HG03575 (cell line): ENCODE results near the gene HIVEP3.

Source experiments
- ATAC-seq: cut with Tn5 transposase; IDR thresholded peaks from one replicate; pipeline ENCODE4 v1.9.1; 2021; ENCODE audit not compliant: unreplicated experiment, insufficient number of reproducible peaks, low FRiP score; ENCODE audit errors: extremely low read depth

The HIVEP3 gene

DNA sequence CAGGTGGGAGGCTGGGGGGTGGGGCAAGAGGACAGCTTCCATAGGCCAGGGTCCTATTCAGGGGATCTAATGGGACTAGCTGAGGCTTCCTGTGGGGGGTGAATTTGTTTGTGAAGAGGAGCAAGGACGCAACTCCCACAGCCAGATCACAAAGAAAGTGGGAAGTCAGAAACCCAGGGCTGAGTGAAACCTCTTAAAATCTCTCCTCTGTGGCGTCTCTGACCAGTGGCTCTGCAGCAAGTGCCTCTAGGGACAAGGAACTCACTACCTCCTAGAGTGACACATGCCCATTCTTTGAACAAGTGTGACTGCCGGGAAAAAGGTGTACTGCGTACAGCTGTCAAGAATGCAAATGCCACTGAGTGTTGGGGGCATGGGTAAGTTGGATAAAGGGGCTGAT lies 187.9 kb downstream of the HIVEP3 start:
- ATAC-seq: no peak

DNA sequence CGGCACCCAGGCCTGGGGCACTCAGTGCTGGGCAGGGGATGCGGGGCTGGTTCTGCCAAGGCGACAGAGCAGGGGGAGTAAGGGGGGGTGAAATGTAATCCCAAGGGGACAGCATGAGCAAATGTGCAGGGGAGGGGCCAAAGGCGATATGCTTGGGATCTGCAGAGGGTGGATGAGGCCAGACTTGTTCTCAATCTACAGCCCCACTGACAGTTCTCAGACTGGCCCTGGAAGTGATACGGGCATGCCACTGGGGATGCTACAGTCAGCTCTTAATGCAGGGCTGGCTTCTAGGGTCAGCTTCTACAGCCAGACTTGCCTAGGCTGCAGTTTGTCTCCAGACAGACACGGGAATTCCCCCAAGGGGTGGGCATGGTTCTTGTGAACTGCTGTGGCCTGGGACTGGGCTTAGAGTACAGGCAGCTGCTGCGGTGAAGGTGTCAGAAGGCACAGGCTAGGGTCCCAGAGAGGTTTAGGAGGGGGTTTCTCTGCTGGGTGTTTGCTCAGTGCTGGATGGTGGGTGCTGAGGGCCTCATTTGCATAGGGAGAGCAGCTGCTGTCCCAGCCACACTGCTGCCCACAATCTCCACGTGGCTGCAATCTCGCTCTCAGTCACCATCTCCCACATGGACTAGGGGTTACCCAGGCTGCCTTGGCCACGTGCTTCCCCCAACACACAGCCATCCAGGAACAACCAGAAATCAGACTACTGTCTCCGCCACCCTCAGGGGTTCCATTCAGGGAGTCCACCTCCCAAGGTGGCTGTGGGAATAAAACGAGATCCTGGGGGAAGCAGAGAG lies 190.1 kb downstream of the HIVEP3 start:
- peak; percentile 66 for ATAC-seq

DNA sequence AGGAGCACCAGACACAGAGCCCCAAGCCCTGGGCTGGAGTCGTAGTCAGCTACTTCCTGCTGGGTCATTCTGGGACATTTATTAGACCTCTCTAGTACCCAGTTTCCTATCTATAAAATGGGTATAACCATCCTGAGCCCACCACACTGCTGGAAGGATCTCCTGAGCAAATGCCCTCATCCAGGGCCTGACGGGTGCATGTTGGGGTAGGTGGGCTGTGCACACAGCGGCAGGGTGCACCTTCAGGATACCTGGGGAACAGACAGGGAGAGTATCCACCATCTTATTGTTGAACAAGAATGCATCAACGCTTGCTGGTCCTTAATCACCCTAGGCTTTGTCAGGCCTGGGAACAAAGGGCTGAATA lies 191.0 kb downstream of the HIVEP3 start:
- ATAC-seq: no peak

DNA sequence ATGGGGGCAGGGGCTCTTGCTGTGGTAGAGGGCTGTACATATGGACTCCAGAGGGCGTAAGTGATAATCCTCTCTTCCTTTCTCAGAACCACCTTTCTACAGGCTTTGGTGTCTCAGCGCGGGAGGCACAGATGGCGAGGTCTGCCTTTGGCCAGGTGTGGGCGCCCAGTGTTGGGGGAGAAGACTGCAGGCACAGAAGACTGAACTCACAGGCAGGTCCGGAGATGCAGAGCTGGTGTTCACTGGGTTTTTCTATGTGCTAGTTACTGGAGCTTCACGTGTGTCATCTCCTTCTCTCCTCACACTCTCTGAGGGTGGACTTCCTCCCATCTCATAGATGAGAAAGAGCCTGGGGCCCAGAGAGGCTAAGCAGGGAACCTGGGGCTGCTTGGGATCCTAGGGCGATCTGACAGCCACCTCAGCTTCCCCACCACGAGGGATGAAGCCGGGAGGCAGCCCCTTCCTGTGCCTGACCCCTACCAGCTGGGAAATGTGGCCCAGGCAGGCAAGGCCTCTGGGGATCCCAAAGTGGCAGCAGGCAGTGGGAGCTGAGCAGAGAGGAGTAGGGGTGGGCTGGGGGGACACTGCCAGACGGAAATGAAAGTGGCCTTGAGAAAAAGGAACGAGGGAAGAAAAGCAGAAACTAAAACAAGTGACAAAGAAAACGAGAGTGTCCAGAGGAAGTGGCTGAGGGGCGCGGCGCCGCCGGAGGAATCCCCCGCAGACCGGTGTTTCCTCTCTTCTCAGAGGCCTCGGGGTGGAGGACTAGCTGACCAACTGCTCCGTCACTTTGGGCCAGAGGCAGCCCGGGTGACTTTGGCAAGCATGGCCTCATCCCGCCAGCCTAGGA lies 191.6 kb downstream of the HIVEP3 start:
- no peak for ATAC-seq

DNA sequence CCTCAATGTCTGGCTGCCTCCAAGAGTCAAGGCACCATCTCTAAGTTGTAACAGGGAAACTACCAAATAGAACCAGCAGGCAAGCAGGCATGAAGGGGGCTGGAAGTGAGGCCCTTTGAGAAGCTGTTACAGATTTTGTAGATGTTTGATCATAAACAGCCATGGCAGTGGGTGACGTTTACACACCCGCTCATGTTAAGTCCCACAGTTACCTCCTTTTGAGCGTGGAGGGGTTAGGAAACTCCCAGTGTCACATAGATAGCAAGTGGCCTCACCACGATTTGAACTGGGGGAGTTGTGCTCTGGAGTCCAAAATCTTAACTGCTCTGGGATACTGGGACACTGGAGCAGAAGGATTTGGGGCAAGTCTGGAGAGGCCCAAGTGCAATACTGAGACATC lies 192.4 kb downstream of the HIVEP3 start:
- no peak for ATAC-seq

DNA sequence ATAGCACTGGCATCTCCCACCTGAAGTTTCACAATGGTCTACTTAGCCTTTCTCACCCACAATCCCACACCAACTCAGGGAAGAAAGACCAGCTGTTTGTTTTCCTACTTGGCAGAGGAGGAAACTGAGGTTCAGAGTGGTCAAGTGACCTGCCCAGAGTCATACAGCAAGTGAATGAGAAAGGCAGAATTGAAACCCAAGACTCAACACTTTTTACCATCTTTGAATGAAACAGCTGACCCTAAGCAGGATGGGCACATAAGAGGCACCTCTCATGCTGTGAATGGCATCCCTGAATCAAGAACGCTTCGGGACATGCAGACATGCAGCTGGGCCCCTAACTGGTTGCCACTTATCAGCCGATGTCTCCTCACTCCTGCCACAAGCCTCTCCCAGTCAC lies 193.8 kb downstream of the HIVEP3 start:
- no peak for ATAC-seq

DNA sequence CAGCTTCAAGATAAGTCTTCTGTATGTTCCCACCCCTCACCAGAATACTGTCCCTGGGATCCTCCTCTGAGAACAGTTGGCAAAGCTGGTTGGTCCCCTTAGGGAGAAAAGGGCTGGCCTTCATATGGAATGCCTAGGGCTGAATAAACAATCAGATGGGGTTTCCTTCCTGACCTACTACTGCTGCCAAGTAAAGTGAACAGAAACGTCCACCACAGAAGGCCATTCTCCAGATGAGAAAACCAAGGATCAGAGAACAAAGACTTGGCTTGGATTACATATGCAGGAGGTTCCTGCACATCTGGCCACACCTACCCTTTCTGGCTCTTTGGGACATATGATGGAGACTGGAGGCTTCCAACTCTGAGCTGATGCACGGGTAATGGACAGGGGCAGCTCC lies 194.5 kb downstream of the HIVEP3 start:
- ATAC-seq: no peak

DNA sequence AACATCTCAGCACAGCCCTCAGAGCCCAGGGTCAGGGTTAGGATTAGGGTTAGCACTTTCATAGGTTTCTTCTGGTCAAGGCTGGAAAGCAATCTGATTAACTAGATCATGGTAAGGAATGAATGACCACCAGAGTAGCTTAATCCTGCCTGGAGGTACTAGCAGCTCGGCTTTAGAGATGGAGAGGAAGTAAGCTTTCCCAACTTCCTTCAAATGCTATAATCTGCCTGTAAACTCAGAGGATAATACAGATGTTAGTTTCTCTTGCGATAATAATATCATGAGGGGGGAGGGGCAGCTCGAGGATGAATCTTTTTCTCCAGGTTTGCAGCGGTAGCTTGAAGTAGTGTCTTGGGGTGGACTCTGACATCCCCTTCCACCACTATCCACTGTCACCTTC lies 194.9 kb downstream of the HIVEP3 start:
- ATAC-seq: no peak

DNA sequence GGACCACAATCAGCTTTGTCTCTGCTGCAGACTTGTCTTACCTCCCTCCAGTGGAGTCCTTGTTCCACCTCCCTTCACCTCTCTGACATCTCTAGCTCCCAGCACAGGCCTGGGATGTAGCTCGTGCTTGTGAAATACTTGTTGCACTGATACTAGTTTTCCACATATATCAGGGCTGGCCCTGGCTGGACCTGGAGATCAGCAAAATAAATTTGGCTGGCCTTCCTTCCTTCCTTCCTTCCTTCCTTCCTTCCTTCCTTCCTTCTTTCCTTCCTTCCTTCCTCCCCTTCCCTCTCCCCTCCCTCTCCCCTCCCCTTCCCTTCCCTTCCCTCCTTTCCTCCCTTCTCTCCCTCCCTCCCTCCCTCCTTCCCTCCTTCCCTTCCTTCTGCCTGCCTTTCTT lies 196.5 kb downstream of the HIVEP3 start:
- no peak for ATAC-seq

DNA sequence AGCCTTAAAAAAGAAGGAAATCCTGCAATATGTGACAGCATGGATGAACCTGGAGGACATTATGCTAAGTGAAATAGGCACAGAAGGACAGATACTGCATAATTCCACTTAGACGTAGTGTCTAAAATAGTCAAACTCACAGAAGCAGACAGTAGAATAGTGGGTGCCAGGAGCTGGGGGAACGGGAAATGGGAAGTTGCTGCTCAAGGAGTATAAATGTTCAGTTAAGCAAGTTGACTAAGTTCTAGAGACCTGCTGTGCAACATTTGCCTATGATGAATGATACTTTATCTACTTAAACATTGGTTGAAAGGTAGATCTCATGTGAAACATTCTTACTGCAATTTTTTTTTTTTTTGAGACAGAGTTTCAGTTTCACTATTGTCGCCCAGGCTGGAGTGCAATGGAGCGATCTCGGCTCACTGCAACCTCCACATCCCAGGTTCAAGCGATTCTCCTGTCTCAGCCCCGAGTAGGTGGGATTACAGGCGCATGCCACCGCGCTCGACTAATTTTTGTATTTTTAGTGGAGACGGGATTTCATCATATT lies 197.8 kb downstream of the HIVEP3 start:
- no peak for ATAC-seq

DNA sequence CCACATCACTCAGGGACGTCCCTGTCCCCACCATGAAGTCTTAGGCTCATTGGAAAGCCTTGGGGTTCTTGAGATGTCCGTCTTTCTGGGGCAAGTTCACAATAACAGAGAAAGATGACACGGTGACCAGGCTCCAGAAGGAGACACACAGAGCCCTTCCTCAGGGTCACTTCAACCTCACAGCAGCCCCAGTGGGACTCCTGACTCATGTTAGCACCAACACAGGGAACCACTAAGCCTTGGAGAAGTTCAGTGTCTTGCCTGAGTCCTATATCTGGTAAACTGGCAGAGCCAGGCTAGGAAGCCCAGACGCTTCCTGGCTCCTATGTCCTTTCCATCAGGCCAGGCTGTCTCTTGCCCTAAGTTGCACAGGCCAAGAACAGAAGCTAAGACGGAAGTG lies 199.1 kb downstream of the HIVEP3 start:
- ATAC-seq: no peak

DNA sequence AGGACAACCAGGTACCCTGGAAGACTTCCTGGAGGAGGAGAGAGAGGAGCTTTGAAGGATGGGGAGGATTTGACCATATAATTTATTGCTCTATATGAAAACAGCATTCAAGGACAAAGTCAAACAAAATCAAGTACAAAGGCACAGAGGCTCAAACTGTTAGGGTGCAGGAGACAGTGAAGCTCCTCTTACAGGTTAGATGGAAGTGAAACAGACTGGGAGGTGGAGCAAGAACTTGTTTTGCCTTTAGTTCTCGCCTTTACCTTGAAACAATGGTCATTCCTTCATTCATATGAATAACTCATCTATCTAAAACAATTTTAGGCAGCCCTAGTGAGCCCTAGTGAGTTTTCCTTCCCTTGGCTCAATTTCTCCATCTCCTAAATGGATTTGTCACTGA lies 199.6 kb downstream of the HIVEP3 start:
- no peak for ATAC-seq

DNA sequence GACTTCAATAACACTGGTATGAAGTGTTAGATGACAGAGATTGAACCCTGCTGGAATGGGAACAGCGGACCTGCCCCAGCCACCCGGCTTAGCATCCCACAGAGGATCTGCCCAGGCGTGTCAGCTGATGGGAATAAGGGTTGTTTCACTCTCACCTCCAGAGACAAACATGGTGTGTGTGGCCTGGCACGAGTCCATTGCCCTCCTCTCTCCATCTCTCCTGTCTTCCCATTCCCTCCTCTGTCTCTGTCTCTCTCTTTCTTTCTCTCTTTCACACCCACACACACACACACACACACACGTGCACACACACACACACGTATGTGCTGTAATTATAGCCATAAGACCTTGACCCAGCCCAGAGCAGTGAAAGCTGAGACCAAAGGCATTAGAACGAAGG lies 200.2 kb downstream of the HIVEP3 start:
- no peak for ATAC-seq

DNA sequence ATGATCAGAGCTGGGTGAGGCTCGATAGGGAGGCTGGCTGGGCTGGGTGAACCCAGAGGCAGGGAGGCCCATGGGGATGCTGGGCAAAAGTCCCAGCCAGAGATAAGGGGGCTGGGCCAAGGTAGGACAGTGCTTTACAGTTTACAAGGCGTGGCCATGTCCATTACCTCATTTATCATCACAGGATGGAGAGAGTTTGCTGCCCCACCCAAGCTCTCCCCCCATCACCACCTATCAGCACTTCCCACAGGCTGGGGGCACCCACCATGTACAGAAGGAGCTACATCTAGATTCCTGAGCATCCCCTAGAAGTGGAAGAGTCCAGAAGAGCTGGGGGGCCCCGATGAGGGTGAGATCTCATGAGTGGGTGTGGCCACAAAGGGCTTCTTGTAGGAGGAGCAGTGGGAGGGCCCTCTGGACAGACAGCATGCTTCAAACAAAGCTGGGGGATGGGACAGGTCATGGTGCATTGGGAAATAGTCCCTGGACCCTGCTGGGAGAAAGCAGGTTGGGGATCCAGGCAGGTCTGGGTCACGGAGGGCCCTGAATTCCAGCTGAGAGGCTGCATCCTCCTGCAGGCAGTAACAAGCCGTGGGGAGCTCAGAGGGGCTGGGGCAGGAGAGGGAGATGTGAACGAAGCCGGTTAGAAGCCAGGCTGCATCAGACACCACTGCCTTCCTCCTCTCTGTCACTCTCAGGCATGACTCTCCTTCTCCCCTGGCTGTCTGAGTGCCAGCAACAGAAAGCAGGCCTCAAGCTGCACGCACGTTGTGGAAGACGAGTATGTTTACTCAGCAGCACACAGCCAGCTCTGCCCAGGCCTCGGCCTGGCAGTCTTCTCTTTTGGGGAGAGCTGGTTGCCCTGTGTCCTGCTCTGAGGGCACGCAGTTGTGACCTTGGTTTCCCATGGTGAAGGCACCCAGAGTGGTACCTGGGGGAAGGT lies 202.3 kb downstream of the HIVEP3 start:
- no peak for ATAC-seq

DNA sequence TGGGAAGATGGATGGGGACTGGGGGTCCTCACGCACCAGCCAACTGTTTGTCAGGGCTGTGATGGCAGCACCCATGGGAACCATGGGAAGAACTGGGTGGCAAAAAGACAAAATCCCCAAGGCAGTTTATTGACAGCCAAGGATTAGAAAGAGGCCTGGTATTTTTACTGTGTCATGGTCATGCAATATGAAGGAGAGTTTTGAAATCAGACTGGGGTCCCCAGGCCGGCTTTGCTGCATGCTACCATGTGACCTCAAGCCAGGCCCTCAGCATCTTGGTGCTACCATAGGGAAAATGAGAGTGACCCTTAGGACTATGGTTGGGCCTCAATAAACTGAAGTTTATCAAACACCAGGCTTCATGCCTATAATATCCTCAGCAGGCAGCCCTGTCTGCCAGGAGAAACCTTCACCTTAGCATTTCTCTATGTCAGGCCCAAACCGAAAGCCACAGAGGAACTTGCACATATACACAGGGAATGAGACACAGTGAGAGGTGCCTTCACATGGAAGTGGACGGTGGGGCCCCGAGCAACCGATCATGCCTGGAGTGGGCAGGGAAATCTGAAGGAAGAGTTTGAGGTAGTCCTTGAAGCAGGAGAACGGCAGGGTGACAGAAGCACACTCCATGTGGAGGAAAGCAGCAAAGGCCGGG lies 203.2 kb downstream of the HIVEP3 start:
- no peak for ATAC-seq

DNA sequence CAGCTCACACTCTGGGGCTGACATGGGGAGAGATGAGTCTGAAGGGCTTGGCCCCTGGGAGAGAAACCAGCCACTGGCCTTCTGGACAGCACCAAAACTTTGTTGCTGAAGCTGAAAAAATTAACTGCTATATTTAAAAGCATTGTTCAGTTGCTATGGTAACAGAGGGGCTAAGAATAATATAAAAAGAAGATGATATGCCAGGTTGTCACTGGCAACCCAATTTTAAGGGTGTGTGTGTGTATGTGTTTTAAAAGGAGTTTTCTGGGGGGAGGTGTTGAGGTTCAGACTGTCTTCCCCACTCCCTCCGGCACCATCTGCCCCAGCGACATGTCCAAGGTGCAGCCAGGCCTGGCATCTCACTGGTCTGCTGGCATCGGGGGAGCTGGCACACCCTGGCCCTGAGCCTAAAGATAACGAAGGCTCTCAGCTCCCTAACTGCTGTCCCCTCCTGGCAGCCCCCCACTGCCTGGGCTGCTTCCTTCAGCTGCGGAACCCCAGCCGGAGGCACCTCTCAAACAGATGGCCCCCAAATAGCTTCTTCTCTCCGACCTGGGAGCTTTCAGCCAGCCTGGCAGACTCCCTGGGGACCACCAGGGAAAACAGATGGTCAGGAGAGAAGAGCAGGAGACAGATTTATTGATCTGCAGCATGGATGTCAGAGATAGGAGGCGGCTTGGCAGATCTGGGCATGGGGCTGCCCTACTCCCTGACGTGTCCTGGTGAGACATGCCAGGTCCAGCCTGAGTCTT lies 203.9 kb downstream of the HIVEP3 start:
- ATAC-seq: no peak

DNA sequence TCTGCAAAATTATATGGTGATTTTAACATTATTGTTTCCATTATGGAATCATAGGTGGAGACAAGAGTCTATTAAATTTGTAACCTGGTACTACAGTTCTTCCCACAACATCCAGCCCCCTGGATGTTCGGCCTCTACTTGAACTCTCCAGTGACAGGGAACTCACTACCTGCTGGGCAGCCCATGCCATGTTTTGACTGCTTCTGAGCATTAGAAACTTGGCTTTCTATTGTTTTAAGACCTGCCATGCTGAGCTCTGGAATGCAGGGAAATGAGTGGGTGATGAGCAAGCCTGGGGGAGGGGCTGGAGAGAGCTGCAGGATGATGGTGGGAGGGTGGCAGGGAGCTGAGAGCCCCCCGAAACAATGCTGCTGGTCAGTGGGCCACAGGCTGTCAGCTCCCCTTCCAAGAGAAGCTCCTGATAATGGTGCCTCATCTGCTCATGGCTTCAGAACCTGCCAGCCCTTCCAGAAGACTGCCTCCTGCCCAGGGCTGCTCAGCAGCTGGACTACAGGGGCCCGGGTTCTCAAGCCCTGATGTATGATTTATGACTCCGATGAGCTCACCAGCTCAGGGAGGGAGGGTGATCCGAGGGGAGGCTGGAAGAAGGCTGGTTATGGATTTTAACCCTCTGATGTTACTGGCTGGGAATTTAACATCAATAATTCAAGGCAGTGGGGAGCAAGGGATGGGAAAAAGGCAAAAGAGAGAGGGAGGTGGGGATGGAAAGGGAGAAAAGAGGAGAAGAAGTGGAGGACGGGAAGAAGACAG lies 205.0 kb downstream of the HIVEP3 start:
- ATAC-seq: no peak
